Esophagus muscularis mucosa (tissue), 4 donors: ENCODE results near the gene TRIM38. TPM values are rescaled to one million over a fixed set of nuclear protein-coding genes. Genes with fewer than 3 reads are reported as not detected.
A peak's percentile ranks its signal among the peaks of the same experiment; 100 is the strongest.
"Not testable (repeated sequence)": the region's sequence is repeated elsewhere in the genome, so short reads cannot be mapped to it uniquely, and the experiment has no call there.

Source experiments
- DNase-seq: peaks from one replicate; pipeline ENCODE4 v3.0.0-alpha.2; 2017; ENCODE audit errors: extremely low spot score
- H3K27ac ChIP-seq, 4 donors: fragments of 200-600 bp; sonication (generic); replicated peaks in 1 of 4; 1 replicate in 3 of 4; 2 replicates in 1 of 4; pipeline ENCODE4 v1.5.1; 2016 to 2019; ENCODE audit warnings: mild to moderate bottlenecking in 1 of 4
- H3K27me3 ChIP-seq, 4 donors: fragments of 200-600 bp; sonication (generic); one replicate each; pipeline versions ENCODE4 v1.5.1 to v1.6.0; 2016 to 2019
- H3K36me3 ChIP-seq, 4 donors: fragments of 200-600 bp; sonication (generic); one replicate each; pipeline ENCODE4 v1.5.1; 2016 to 2019
- H3K4me1 ChIP-seq, 4 donors: fragments of 200-600 bp; sonication (generic); one replicate each; pipeline ENCODE4 v1.5.1; 2016 to 2019
- H3K4me3 ChIP-seq, 4 donors: fragments of 200-600 bp; sonication (generic); 1 replicate in 2 of 4; 2 replicates in 2 of 4; pipeline ENCODE4 v1.5.1; 2016 to 2019; ENCODE audit warnings: mild to moderate bottlenecking in 4 of 4, moderate library complexity in 1 of 4
- H3K9me3 ChIP-seq, 4 donors: fragments of 200-600 bp; sonication (generic); 1 replicate in 3 of 4; 2 replicates in 1 of 4; pipeline ENCODE4 v1.5.1; 2016 to 2019
- EP300 ChIP-seq: sonication (generic); formaldehyde crosslinking; IDR thresholded peaks from one replicate; pipeline ENCODE4 v1.6.1; 2017; ENCODE audit warnings: antibody characterized with exemption
- POLR2A ChIP-seq: fragments of 450-650 bp; IDR thresholded peaks from one replicate; pipeline ENCODE4 v1.6.1; 2017; ENCODE audit warnings: antibody characterized with exemption, moderate library complexity, mild to moderate bottlenecking, low read depth
- POLR2AphosphoS5 ChIP-seq, 2 donors: sonication (generic); formaldehyde crosslinking; IDR thresholded peaks; one replicate each; pipeline ENCODE4 v1.6.1; 2017; ENCODE audit warnings: antibody characterized with exemption in 2 of 2
- WGBS: methylation state at CpG from one replicate; pipeline ENCODE4 v1.1.5; 2018; 5-methylcytosine and 5-hydroxymethylcytosine counted together
- intact Hi-C: fragments of 100-400 bp; cut with DNase I; formaldehyde crosslinking; loops from one replicate; pipeline ENCODE4 v1.15.1; 2023
- total RNA-seq, 4 donors: library from RNA; depleted of rRNA; stranded (reverse); fragments of >200 nt; gene quantifications; one replicate each; pipeline versions ENCODE4 v1.1.0 to v1.2.1, GENCODE V29; 2016
- TF ChIP-seq, protein P1 (sequence below), 3 experiments: fragments of 200-600 bp in 2 of 3; fragments of 450-650 bp in 1 of 3; sonication (generic) in 2 of 3; IDR thresholded peaks; one replicate each; pipeline ENCODE4 v1.5.1; 2017 to 2019; ENCODE audit warnings: antibody characterized with exemption in 3 of 3, mild to moderate bottlenecking in 2 of 3, moderate library complexity in 1 of 3

The TRIM38 gene
- total RNA-seq, 4 donors from 2014 or later, result 5.3 to 6.4 (median 5.9) TPM

DNA sequence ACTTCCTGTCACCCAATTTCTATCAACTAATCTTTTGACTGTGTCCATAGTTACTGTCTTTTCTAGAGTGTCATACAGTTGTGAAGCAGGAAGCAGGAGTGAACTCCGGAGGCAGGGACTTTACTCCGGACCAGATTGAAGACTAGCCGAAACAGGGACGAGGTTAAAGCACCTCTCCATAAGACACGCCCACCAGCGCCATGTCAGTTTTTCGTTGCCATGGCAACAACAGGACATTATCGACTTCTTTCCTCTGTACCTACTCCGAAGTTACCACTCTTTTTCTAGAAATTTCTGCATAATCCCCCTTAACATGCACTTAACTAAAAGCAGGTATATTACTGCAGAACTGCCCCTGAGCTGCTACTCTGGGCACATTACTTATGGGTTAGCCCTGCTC, 25.2 kb downstream of the TRIM38 start:
- Histone ChIP-seq H3K9me3 (no peaks in the 10 kb centered on the region), H3K36me3 (peaks cover 10 to 23% (median 19%) of the 10 kb centered on the region in 4 donors), H3K4me1 (peaks cover 4 to 8% (median 7%) of the 10 kb centered on the region in 4 donors), H3K4me3 (no peak overlapping the region), H3K27me3 (no peaks in the 10 kb centered on the region), H3K27ac (no peak overlapping the region)
- intact Hi-C loops, result no loop called here
- TF ChIP-seq POLR2AphosphoS5 (IDR thresholded peaks at IDR 0.05) (no peak), EP300 (no peak), POLR2A (no peak)
- TF ChIP-seq, protein P1, sequence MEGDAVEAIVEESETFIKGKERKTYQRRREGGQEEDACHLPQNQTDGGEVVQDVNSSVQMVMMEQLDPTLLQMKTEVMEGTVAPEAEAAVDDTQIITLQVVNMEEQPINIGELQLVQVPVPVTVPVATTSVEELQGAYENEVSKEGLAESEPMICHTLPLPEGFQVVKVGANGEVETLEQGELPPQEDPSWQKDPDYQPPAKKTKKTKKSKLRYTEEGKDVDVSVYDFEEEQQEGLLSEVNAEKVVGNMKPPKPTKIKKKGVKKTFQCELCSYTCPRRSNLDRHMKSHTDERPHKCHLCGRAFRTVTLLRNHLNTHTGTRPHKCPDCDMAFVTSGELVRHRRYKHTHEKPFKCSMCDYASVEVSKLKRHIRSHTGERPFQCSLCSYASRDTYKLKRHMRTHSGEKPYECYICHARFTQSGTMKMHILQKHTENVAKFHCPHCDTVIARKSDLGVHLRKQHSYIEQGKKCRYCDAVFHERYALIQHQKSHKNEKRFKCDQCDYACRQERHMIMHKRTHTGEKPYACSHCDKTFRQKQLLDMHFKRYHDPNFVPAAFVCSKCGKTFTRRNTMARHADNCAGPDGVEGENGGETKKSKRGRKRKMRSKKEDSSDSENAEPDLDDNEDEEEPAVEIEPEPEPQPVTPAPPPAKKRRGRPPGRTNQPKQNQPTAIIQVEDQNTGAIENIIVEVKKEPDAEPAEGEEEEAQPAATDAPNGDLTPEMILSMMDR (IDR thresholded peaks at IDR 0.05), result no peak
- 81% methylated on average over 9 of the region's 9 CpGs for WGBS
- DNase-seq, result no peak

DNA sequence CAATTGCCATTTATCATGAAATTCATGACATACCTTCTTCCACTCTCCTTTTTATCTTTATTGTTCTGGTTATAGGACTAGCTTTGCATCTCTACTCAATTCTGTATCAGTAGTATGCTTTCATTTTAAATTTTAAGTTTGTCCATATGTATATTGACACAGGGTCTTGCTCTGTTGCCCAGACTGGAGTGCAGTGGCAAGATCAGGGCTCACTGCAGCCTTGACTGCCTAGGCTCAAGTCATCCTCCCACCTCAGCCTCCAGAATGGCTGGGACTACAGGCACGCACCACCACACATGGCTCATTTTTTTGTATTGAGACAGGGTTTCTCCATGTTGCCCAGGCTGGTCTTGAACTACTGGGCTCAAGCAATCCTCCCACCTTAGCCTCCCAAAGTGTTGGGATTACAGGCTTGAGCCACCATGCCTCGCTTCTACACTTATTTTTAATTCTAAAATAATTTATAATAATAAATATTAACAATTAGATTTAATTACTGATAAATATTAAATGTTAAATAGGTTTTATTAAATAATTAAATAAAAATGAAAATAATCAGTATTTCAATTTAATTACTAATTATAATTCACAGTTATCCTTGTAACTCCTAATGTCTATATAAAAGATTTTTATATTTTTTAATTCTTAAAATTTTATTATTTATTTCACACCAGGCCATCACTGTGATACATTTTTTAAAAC, 27.7 kb downstream of the TRIM38 start:
- TF ChIP-seq POLR2AphosphoS5 (IDR thresholded peaks at IDR 0.05) (no peak), POLR2A (no peak), EP300 (no peak)
- TF ChIP-seq, protein P1 (IDR thresholded peaks at IDR 0.05), result no peak
- Histone ChIP-seq H3K4me1 (peaks cover 11 to 26% (median 20%) of the 10 kb centered on the region in 4 donors), H3K27ac (no peak overlapping the region), H3K27me3 (no peaks in the 10 kb centered on the region), H3K36me3 (peaks cover 0 to 8% (median 1%) of the 10 kb centered on the region in 4 donors), H3K9me3 (no peaks in the 10 kb centered on the region), H3K4me3 (no peak overlapping the region)
- DNase-seq, result no peak
- intact Hi-C loops, result no loop called here
- 100% methylated on average over 2 of the region's 2 CpGs for WGBS

DNA sequence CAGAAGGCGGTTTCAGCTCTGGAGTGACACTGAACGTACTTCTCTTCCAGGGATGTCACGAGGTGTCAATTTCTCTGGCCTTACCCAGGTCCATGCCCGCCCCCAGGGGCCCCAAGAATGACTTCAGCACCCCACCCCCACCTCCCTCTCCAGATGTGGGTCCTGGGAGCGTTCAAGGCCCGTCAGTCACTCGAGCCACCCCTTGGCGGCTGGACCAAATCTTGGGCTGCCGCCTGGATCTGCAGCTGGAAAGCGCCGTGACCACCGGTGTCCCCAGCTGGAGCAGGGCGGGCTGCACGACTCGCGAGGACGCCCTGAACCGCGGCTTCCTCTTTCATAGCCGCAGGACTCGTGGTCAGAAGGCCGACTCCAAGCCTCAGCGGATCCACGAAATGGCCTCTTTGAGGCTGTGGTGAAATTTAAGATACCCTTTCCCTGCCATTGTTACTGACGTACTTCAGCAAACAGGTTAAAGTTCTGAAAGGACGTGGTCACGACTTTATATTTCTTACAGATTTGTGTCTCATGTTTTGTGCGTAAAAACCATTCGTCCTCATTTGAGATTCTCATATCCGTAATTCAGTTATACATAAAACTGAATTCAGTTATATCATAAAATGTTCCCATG, 29.3 kb downstream of the TRIM38 start:
- TF ChIP-seq EP300, result no peak
- no peak for TF ChIP-seq POLR2A
- TF ChIP-seq POLR2AphosphoS5 (IDR thresholded peaks at IDR 0.05), result peak in 1 of 2 donors; percentile 52
- TF ChIP-seq, protein P1 (IDR thresholded peaks at IDR 0.05), result no peak
- Histone ChIP-seq H3K4me3 (peak overlapping the region; percentile 63 to 75 (median 68)), H3K36me3 (peaks cover 0 to 4% (median 0%) of the 10 kb centered on the region in 4 donors), H3K9me3 (no peaks in the 10 kb centered on the region), H3K27me3 (no peaks in the 10 kb centered on the region), H3K4me1 (peaks cover 11 to 26% (median 20%) of the 10 kb centered on the region in 4 donors), H3K27ac (peak overlapping the region; percentile 88 to 93 (median 90))
- intact Hi-C loops, result no loop called here
- DNase-seq, result peak; percentile 93
- WGBS, result 3% methylated on average over 26 of the region's 30 CpGs

DNA sequence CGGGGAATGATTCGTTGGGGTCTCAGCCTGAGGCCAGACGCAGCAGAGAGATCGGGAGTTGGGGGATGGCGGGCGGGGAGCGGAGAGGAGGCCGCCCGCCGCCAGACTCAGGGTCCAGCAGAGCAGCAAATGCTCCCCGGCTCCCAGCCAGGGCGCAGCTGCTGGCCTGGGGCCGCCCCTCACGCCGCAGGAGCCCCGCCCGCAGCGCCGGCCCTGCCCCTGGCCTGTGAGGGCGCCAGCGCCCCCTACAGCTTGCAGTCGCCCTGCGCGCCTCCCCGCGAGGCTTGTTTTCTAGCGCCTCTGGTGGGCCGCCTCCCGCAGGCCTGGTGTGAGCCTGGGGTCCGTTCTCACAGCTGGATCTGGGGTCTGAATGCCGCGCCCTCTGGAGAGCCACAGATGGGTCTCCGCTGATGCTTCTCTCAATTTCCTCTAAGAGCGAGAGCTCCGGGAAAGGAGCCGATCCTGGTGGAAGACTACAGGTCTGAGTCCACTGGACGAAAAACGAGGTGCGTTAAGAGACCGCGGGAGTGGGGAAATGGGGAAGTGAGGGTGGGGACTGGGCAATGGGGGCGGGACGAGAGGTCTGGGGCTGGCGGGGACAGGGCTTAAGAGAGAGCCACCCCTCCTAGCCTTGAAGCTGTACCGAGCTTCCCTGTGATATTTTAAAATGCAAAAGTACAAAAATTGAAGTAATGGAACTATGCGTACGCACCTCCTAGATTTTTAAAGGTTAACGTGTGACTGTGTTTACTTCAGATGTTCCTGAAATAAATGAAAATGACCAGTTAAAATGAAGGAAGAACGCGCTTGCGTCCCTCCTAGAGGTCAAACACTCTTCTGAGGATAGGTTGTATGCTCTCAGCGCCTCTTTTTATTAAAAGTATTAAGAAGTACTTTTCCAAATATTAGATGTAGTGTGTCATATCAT, 30.1 kb downstream of the TRIM38 start:
- WGBS, result 2% methylated on average over 22 of the region's 52 CpGs
- peaks cover 0 to 6% (median under 1%) of the 10 kb centered on the region in 4 donors for H3K36me3 ChIP-seq
- TF ChIP-seq POLR2A (peak; percentile 80), POLR2AphosphoS5 (IDR thresholded peaks at IDR 0.05) (peak; percentile 86 to 94), EP300 (no peak)
- TF ChIP-seq, protein P1 (IDR thresholded peaks at IDR 0.05), result peak; percentile 97 to 99 (median 97)
- H3K27ac ChIP-seq, result peak overlapping the region; percentile 88 to 93 (median 90)
- no peaks in the 10 kb centered on the region for H3K27me3 ChIP-seq
- H3K4me3 ChIP-seq, result peak overlapping the region; percentile 63 to 75 (median 68)
- DNase-seq, result peak; percentile 98
- intact Hi-C loops, result no loop called here
- H3K4me1 ChIP-seq, result peaks cover 11 to 26% (median 20%) of the 10 kb centered on the region in 4 donors
- no peaks in the 10 kb centered on the region for H3K9me3 ChIP-seq

DNA sequence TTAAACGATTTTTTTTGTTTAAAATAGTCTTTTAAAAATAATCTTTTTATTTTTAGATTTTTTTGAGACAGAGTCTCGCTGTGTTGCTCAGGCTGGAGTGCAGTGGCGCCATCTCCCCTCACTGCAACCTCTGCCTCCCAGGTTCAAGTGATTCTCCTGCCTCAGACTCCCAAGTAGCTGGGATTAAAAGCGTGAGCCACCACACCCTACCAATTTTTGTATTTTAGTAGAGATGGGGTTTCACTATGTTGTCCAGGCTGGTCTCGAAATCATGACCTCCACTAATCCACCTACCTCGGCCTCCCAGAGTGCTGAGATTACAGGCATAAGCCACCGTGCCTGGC, 30.7 kb downstream of the TRIM38 start:
- Histone ChIP-seq H3K4me1 (peaks cover 11 to 26% (median 20%) of the 10 kb centered on the region in 4 donors), H3K27ac (peak overlapping the region; percentile 88 to 93 (median 90)), H3K4me3 (peak overlapping the region; percentile 63 to 75 (median 68))
- WGBS, result 65% methylated on average over 7 of the region's 7 CpGs
- H3K36me3 ChIP-seq, H3K27me3 ChIP-seq, H3K9me3 ChIP-seq, intact Hi-C loops, DNase-seq: not testable (repeated sequence)
